ENCODE results near the gene NIPA2.
"Not testable (repeated sequence)": the region's sequence is repeated elsewhere in the genome, so short reads cannot be mapped to it uniquely, and the experiment has no call there.

The NIPA2 gene

DNA sequence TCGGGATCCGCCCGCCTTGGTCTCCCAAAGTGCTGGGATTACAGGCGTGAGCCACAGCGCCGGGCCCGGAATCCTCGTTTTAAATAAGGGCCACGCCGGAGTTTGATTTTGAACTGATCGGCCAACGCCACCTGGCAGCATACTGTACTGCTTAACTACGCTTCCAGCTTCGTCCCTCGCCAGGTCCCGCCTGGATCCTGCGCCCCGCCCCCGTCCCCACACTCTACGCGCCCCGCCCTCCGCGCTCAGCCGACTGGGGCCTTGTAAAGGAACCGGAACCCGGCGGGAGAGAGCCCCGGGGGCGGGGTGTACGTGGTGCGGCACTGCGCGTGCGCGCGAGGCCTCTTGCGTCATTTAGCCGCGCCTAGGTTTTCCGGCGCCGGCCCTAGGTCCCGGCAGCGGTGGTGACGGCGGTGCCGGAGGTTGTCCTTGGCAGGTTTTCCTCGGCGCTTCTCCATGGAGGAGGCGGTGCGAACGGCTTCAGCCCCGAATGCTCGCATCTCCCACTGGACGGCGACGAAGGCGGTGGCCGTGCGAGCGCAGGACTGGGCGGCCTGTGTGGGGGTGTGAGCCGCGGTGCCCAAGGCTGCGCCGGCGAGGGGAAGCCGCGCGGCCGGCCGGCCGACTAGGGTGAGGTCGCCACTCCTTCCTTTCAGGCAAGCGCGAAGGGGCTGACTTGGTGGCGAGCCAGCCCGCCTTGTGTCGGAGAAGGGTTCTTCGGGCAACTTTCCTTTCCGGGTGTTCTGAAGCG is at the start of gene NIPA2:
Gene NIPA2, plus strand, starts transcription at position 375 of the 751 bp plus-strand sequence. CDS start 13,066 bp downstream, outside the sequence.
- DNase-seq (ENCODE audit: low spot score) = peak; percentile 99

DNA sequence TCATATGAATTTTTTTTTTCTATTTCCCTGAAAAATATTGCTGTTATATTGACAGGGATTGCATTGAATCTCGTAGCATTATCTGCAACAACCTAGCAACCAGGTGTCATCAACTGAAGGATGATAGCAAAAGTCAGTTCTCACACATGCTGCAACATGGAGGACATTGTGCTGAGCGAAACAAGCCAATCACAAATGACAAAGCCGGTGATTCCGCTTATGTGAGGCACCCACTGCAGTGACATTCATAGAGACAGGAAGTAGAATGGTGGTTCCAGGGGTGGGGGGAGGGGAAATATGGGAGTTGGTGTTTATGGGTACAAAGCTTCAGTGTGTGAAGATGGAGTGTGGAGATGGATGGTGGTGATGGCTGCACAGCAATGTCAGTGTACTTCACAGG is 44.4 kb upstream of the NIPA2 start:
- DNase-seq (ENCODE audit: low spot score) = no peak

DNA sequence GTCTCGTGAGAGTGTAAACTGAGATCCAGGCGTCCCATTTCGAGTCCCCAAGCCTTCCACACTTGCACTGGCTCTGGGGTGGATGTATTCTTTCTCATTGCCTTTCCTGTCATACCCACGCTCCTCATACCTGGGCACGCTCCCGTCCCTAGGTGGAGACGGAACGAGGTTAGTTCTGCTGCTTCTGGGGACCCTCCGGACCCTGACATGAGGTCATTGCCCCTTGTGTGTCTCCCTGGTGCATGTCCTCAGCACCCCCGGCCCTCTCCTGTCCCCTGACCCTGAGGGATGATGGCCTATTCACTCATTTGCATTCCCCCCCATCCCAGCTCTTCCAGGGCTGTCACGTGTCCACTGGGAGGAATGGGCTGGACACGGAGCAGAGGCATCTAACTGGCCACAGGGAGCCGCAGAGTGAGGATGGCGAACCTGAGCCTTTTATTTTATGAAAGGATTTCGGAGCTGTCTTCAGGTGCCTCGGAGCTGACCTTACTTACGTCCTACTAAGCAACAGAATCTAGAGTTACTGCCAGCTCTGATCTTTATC is 43.8 kb upstream of the NIPA2 start:
- no peak for DNase-seq (ENCODE audit: low spot score)

DNA sequence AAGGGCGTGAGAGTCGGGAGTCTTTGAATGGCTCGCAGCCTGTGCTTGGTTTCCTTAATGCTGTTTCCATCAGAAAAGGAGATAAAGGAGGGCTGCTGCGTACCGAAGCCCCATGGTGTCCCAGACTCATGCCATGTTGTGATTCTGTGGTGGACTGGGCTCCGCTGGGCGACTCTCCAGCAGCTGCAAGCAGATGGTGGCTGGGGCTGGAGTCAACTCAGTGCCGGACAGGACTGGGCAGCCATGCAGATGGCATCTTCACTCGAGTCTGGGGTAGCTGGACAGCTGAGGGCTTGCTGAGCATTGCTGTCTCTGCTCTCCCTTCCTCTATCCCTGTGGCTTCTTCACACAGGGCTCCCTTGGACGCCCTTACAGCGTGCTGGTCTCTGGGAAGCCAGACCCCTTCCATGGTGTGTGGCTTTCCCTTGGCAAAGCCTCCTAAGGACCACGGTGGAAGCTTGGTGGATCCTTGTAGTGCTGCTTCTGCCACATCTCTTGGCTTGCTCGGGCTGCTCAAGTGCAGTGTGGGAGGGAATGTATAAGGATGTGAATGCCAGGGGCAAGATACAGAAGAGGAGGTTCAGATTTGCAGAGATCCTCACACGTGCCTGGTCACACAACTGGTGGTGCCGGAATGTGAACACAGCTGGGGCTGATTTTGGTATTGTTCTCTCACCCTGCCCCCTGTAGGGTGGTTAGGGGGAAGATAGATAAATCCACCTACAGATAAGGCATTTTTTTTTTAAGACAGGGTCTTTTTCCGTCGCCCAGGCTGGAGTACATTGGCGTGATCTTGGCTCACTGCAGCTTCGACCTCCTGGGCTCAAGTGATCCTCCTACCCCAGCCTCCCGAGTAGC is 43.0 kb upstream of the NIPA2 start:
- DNase-seq (ENCODE audit: low spot score) = no peak

DNA sequence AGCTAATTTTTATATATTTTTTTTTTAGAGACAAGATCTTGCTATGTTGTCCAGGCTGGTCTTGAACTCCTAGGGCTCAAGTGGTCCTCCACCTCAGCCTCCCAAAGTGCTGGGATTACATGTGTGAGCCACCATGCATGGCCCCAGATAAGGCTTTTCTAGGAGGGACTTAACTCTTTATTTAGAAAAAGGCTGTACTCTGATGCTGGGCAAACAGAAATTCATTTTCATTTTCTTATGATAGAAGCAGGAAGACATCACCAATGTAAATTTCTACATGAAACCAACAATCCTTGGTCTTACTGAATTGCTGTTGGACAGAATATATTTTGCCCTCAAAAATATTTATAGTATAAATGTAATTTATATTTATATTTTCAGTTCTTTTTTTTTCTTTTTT is 42.4 kb upstream of the NIPA2 start:
- DNase-seq (ENCODE audit: low spot score) = no peak

DNA sequence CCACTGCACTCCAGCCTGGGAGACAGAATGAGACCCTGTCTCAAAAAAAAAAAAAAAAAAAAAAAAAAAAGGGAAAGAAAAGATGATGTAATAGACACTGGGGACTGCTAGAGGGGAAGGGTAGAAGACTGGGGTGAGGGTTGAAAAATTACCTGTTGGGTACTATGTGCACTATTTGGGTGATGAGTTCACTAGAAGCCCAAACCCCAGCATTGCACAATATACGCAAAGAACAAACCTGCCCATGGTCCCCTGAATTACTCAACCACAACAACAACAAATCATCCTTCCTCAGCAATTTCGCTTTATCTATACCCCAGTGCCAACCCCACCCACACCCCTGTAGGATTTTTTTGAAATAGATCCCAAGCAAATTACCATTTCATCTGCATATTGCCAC is 38.6 kb upstream of the NIPA2 start:
- DNase-seq (ENCODE audit: low spot score) = no peak

DNA sequence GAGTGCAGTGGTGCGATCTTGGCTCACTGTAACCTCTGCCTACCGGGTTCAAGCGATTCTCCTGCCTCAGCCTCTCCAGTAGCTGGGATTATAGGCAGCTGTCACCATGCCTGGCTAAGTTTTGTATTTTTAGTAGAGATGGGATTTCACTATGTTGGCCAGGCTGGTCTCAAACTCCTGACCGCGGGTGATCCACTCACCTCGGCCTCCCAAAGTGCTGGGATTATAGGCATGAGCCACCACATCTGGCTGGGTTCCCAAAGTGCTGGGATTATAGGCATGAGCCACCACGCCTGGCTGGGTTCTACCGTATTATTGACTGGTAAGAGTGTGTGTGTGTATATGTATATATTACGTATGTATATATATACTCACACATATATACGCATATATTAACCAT is 35.5 kb upstream of the NIPA2 start:
- DNase-seq (ENCODE audit: low spot score) = not testable (repeated sequence)

DNA sequence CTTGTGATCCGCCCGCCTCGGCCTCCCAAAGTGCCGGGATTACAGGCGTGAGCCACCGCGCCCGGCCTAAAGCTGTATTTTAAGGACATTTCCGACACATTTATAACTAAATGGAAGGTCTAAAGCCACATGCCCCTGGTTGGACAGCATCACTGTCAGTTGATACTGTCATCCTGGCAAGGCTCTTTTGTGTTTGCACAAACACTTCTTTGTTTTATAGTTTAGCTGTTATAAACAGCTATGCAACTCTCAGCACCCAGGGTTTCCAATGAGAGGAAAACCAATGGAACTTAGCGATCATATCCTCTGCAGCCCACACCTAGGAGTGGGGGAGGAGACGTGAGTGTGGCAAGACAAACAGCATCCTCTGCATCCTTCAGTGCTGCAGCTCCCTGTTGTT is 32.3 kb upstream of the NIPA2 start:
- no peak for DNase-seq (ENCODE audit: low spot score)

DNA sequence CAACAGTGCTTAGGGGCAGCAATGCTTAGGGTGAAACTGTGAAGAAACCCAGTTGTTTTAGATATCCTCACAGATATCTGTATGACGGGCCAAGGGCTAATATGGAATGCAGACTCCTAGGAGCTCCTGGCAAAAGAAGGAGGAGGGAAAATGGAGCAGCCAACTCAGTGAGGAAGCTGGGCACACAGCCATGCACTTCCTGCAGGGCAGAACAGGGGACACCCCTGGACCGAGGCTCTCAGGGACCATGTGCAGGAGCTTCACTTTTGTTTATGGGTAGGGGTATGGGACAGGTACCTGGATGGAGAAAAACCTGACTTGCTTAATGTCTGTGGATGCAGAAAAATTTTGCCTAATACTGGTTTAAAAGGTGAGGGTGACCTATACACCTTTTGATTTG is 31.8 kb upstream of the NIPA2 start:
- no peak for DNase-seq (ENCODE audit: low spot score)

DNA sequence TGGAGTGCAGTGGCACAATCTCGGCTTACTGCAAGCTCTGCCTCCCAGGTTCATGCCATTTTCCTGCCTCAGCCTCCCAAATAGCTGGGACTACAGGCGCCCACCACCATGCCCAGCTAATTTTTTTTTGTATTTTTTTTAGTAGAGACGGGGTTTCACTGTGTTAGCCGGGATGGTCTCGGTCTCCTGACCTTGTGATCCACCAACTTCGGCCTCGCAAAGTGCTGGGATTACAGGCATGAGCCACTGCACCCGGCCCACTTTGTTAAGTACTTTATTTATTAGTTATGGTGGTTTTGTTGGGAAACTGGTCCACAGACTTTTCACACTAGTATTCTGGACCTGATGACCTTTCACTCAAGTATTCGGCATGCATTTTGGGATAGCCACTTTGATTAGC is 30.6 kb upstream of the NIPA2 start:
- not testable (repeated sequence) for DNase-seq (ENCODE audit: low spot score)

DNA sequence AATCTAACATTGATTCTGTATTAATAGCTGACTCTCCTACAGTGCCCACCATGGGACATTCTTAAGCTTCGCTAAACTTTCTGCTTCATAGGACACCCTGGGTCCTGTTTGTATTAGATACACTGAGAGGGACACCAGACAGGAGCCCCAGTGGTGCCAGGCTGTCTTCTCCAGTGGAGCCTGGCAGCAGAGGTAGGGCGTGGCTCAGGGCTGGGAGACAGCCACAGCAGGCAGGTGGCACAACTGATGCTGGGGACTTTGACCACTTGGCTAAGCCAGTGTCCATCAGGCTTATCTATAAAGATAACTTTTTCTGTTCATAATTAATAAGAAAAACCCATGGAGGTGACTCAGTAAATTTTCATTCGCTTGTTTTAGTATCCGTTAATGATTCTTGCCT is 30.2 kb upstream of the NIPA2 start:
- DNase-seq (ENCODE audit: low spot score) = no peak

DNA sequence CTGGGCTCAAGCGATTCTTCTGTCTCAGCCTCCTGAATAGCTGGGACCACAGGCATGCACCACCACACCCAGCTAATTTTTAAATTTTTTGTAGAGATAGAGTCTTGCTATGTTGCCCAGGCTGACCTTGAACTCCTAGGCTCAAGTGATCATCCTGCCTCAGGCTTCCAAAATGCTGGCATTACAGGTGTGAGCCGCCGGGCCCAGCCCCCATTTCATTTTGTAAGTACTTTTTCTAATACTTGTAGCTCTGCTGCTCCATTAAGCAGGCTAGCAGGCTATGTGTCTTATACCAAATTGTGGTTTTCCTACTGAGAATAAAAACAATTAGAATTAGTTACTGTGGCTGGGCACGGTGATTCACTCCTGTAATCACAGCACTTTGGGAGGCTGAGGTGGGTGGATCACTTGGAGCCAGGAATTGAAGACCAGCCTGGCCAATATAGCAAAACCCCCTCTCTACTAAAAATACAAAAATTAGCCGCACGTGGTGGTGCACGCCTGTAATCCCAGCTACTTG is 29.6 kb upstream of the NIPA2 start:
- DNase-seq (ENCODE audit: low spot score) = no peak

DNA sequence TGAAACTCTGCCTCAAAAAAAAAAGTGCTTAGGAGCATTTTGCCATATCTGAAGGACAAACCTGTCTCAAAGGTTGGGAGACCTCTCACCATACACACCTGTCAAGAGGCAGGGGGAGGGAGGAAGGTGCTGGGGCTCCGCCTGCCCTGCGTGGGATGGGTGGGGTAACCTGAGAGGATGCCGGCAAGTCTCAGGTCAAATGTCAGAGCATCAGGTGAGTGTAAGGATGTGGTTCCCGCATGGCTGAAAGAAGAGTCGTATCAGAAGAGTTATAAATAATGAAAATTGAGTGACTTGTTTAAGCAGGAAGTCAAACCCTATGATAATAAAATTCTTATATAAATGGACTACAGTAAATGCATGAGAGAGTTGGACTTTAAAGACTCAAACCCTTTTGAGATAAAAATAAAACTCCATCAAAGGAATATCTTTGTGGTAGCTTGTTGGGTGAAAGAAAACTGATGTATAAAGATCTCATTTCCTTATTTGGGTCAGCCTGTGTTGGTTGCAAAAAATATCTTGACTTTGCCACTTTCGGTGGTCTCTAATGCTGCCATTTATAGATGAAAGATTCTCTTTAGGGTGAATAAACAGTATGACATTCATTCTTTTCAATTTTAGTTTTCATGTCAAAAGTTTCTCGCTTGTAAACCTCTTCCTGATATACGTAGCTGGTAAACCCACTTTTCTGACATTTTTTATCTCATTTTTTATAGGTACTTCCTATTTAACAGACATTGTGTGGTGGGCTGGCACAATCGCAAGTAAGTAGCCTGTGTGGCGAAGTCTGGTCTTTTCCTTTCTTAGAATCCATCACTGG is 28.2 kb upstream of the NIPA2 start:
- DNase-seq (ENCODE audit: low spot score) = no peak

DNA sequence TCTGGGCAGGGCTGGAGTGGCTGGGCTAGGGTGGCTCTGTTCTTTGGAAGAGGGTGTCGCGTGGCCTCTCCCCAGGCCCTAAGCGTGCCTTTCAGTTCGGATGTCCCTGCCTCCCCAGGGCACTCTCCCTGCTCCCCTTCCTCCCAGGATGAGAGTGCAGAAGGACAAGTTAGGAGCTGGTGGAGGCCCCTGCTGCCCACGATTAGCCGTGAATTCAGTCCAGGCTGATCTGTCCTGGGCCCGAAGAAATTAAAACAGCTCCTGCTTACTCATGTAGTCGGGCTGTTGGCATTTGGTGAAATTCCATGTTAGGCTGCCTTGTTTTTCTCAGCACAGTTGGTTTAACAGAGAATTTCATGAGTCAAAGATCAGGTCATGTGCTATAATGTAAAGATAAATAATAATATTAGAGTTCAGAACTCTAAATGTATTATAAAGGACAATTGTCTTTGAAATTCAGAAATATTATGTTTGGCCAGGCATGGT is 27.6 kb upstream of the NIPA2 start:
- peak; percentile 16 for DNase-seq (ENCODE audit: low spot score)

DNA sequence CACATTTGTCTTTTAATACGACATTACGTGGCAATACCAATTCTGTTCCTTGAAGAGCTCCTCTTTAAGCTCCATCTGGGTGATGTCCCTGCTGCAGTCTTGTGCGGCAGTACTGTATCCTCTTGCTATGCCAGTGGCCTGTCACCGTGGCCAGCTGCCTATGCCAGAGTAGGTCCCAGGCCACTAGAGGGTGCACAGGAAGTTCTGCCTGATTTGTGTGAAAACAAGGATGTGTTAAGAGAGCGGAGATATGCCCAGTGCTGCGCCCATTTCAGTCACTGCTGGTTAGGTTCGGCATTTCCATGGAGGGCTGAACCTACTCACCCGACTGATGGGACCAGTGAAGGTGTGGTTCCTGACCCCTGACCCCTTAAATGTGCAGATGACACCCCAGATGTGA is 26.8 kb upstream of the NIPA2 start:
- DNase-seq (ENCODE audit: low spot score) = peak; percentile 25

DNA sequence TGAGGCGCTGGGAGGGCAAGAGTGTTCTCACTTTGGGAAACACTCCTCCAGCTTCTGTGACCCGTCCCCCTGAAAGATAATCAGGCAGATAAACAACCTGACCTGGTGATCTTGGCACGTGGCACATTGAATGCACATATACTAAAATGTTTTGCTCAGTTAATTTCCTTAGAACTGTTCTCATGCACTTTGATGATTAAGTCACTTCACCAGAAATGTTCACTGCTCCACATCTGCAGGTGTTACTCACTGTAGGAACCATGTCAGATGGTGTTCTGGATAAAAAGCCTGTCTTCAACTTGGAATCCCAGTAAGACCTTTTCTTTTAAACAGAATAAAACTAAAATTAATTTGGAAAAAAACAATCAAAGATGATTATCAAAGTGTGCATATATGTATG is 24.6 kb upstream of the NIPA2 start:
- no peak for DNase-seq (ENCODE audit: low spot score)

DNA sequence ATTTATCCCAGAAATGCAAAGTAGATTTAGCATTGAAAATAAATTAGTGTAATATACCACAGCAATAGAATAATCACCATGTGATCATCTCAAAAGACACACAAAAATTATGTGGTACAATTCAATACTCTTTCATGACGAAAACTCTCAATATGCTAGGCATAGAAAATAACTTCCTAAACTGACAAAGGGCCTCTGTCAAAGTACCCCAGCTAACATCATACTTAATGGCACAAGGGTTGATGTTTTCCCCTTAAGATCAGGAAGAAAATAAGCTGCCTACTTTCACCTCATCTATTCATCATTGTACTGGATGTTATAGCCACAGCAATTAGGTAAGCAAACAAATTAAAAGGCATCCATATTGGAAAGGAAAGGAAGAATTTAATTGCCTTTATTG is 22.7 kb upstream of the NIPA2 start:
- no peak for DNase-seq (ENCODE audit: low spot score)

DNA sequence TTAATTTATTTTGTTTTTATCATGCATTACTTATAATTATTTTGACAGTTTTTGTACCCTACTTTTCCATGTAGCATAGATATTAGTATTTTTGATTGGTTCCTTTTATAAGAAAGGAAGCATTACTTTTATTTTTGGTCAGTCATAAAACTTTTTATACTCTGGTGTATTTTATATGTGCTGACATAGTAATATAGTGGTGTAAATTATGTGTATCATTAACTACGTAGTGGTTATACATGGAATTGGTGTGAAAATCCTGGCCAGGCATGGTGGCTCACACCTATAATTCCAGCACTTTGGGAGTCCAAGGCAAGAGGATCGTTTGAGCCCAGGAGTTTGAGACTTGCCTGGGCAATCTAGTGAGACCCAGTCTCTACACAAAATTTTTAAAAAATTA is 18.8 kb upstream of the NIPA2 start:
- DNase-seq (ENCODE audit: low spot score) = no peak

DNA sequence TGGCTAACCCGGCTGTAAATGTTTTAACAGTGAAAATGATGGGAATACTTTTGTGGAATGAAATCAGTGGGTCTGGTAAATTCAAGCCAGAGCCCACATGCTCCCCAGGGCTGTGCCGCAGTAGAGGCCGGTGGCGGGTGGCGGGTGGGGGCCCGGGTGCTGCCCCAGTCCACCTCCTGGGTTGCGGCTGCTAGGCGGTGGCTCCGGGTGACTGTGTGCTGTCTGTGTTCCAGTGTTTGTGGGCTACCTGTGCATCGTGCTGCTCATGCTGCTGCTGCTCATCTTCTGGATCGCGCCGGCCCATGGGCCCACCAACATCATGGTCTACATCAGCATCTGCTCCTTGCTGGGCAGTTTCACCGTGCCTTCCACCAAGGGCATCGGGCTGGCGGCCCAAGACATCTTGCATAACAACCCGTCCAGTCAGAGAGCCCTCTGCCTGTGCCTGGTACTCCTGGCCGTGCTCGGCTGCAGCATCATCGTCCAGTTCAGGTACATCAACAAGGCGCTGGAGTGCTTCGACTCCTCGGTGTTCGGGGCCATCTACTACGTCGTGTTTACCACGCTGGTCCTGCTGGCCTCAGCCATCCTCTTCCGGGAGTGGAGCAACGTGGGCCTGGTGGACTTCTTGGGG is 14.9 kb upstream of the NIPA2 start:
- DNase-seq (ENCODE audit: low spot score) = no peak

DNA sequence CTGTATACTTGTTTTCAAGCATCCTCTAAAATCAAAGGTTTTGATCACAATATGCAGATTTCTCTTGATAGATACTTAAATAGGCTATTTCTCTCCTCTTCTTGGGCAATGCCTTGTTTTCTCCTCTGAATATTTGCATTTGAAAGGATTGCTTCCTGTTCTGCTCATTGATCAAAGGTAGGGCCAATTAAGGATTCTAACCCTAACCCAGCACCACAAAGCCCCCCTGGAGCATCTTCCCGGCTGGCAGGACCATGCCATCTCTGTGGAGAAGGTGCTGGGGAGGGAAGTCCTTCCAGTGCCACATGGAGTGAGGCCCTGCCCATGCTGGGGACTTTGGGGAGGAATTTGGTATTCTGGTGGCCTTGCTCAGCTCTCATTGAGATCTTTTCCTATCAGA is 11.3 kb upstream of the NIPA2 start:
- no peak for DNase-seq (ENCODE audit: low spot score)

DNA sequence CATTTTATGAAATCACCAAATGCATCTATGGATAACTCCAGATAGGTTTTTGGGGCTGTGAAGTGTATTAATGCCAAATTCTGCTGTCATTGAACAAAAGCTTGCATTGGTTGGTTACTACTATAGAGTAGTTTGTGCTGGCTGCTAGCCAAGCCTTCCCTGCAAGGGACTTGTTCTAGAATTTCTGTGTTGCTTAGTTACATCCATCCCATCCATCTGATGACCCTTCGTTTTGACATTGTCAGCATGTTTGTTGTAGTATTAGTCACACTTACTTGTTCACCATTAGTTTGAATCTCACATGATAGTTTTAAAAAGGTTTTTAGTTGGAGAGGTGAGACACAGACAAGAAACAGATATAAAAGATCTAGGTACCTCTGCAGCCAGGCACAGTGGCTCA is 7.0 kb upstream of the NIPA2 start:
- no peak for DNase-seq (ENCODE audit: low spot score)

Data from AG08396 (cell line).